Occipital lobe (tissue), 2 donors: ENCODE data around the gene RNF180. TPM values are rescaled to one million over a fixed set of nuclear protein-coding genes. Genes with fewer than 3 reads are reported as not detected.
"Not testable (repeated sequence)": the region's sequence is repeated elsewhere in the genome, so short reads cannot be mapped to it uniquely, and the experiment has no call there.

Source experiments
- DNase-seq: peaks from one replicate; lab custom pipeline; 2025; lab: John Stamatoyannopoulos, UW
- total RNA-seq: library from RNA; depleted of rRNA; stranded (reverse); fragments of >200 nt; gene quantifications from one replicate; pipeline ENCODE4 v1.2.3, GENCODE V29; 2014

The RNF180 gene
- total RNA-seq, 1 donor from 2014 or later = 102 TPM

DNA sequence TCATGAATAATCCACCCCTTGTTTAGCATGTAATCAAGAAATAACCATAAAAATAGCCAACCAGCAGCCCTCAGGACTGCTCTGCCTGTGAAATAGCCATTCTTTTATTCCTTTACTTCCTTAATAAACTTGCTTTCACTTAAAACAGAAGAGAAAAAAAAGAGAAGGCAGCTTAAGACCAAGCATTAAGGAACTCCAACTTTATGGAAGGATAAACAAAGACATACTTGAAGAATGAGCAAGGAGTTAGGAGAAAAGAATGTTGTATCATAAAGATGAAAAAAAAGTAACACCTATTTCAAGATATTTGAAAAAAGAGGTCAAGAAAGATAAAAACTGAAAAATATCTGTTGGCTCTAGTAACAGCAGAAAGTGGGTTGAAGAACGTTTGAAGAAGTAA lies 107.6 kb downstream of the RNF180 start:
- DNase-seq = no peak

DNA sequence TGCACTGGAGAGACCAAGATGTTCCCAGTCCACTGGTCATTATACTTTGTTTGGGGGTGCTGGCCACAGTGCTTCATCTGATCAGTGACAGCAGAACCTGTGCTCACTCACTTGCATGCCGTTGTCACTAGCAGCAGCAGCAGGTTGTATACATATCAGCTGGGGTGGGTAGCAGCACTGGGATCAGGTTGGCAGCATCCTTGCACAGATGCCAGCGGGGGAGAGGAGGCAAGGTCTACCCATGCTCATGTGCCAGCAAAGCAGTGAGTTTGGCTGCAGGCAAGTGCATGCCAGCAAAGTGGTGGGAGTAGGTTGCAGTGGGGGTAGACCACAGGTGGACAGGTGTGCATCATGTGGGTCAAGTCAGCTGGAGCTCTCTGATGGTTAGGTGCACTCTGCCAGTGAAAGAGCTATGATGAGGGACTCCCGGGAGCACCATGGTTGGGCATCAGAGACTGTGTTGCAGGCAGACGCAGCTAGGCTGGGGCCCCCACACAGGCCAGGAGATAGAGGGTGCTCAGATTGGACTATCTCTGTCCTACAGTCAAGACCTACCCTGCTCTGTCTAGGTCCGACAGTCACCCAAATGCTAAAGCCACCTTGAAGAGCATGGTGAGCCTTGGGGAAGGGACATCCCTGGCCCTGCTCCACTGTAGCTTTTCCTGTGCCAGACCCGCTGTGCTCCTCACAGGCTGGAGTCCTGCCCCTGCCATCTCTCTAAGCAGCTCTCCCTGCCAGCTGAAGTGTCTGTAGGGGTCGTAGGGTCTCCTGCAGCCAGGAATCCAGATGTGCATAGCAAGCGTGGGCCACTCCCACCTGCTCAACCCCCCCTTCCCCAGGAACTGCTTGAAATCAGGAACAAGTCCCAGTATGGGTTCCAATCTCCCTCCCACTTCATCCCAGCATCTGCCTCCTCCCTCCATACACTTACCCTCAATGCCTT lies 119.8 kb downstream of the RNF180 start:
- DNase-seq = no peak

- no peak for DNase-seq
These were observed 120.7 kb downstream of the RNF180 start for GRCh38 chr5:64286381-64286780.

GRCh38 chr5:64288496-64288895 lies 122.9 kb downstream of the RNF180 start:
- DNase-seq = not testable (repeated sequence)

GRCh38 chr5:64292611-64293215 lies 127.1 kb downstream of the RNF180 start:
- no peak for DNase-seq

DNA sequence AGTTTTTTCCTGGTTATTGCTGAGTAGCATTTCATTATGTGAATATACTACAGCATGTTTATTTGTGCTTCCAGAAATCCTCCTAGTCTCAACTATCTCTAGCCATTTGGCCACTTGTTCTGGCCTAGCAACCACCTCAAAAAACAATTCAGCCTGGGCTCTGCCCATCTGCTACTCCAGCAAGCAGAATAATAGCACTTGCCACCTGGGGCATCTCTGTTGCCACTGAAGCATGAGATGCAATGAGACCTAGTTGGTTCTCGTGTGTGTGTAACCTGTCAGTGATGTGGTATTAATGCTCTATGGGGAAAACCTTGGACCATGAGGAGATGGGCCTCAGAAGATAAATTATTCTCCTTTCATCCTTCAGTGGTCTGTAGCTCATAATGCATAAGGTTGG lies 129.5 kb downstream of the RNF180 start:
- DNase-seq = no peak

DNA sequence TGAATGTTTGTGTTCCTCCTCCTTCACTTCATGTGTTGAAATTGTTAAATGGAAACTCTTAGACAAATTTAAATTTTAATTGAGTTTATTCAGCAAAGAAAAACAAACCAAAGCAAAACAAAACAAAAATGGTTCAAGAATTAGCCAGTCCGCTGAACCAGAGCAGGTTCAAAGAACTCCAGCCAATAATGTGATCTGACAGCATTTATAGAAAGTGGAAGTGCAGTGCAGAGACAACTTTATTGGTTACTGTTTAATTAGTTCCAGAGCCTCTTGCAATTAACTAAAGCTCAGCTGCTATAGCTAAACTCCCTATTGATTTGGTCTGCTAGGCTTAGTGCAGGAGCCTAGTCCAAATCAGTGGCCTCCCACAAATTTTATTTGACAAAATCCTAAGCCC lies 132.9 kb downstream of the RNF180 start:
- no peak for DNase-seq

- no peak for DNase-seq
These were observed 134.2 kb downstream of the RNF180 start for GRCh38 chr5:64299805-64300204.

- DNase-seq = no peak
These were observed 135.9 kb downstream of the RNF180 start for GRCh38 chr5:64301566-64301965.

- DNase-seq = no peak
These were observed 142.5 kb downstream of the RNF180 start for GRCh38 chr5:64308135-64308534.

GRCh38 chr5:64312491-64312890 lies 146.8 kb downstream of the RNF180 start:
- no peak for DNase-seq

DNA sequence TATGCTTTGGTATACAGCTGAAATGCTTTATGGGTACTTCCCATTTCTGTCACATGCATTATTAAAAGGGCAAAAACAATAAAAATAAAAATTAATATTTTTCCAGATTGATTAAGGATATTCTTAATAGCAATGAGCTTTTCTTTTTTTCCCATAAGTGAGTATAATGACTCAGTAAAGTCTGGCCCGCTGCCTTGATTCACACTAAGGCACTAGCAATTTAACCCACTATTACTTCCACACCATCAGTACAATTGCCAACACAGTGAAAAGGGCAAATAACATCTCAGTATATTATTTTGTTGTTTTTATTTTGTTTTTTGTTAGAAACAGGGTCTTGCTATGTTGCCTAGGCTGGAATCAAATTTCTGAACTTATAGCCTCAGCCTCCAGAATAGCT lies 150.1 kb downstream of the RNF180 start:
- DNase-seq = no peak

DNA sequence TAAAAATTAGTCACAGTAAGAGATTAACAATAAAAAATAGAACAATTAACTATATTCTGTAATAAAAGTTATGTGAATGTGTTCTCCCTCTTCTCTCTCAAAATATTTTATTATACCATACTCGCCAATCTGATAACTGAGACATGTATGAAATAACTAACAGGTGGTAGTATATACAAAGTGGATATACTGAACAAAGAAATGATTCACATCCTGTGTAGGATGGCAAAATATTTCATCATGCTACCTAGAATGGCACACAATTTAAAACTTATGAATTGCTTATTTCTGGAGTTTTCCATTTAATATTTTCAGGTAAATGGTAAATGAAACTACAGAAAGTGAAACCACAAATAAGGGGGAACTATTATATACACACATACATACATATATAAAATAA lies 152.5 kb downstream of the RNF180 start:
- DNase-seq = no peak

DNA sequence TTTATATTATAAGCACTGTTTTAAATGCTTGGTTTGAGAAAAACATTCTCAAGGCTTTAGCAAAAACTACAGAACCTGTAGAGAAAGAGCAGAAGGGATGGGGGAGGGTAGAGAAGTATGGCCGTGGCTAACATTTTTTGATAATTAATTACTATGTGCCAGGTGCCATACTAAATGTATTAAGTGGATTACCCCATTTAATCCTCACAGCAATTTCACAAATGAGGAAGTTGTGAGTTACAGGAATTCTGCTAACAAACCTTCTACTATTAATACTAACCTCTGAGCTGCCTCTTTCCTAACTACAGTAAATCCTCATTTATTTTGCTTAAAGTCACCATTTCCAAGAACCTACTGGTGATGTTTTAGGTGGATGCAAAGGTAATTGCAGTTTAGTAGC lies 157.9 kb downstream of the RNF180 start:
- no peak for DNase-seq

GRCh38 chr5:64330728-64331231 lies 165.1 kb downstream of the RNF180 start:
- no peak for DNase-seq

DNA sequence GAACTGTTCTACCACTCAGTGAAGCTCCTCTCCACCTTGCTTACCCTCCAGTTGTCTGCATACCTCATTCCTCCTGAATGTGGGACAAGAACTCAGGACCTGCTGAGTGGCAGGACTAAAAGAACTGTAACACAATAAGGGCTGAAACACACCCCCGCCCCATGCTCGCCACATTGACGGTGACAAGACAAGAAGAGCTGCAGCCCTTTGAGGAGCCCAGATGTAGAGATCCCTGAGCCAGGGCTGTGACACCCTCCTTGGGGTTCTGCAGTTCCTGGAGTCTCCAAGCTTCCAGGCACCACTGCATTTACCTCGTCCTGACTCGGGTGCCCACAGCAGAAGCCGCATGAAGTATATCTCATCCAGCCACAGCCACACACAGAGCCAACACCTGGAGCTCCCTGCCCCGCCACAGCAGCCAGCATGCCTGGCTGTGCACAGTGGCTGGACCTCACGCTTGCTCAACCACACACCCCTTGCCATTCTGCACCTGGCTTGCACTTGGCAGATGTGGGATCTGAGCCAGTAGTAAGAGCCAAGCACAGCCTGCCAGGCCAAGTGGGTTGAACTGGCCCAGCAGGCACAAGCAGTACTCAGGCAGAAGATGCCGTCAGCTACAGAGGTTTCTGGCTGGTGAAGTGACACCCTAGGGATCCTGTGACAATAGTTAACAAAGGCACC lies 166.1 kb downstream of the RNF180 start:
- no peak for DNase-seq

- DNase-seq = no peak
These were observed 168.2 kb downstream of the RNF180 start for GRCh38 chr5:64333886-64334285.

GRCh38 chr5:64339769-64340168 lies 174.1 kb downstream of the RNF180 start:
- DNase-seq = no peak

GRCh38 chr5:64340293-64340692 lies 174.7 kb downstream of the RNF180 start:
- no peak for DNase-seq

DNA sequence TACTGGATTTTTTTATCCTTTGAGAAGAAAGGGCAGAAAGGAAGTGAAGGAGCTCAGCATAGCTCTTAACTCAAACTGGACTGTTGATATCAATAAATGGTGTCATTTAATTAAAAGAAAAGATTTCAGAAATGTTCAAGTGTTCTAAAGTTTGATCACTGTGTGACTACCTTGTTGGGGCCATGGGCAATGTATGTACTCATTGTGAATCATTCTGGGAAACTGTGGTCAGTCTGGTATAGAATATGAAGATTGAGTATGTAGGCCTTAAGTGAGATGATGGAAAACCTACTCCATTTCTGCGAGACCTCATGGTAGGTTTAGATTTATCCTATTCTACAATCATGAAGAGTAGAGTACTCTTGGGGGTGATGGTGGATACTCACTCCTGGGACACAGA lies 175.7 kb downstream of the RNF180 start:
- no peak for DNase-seq

DNA sequence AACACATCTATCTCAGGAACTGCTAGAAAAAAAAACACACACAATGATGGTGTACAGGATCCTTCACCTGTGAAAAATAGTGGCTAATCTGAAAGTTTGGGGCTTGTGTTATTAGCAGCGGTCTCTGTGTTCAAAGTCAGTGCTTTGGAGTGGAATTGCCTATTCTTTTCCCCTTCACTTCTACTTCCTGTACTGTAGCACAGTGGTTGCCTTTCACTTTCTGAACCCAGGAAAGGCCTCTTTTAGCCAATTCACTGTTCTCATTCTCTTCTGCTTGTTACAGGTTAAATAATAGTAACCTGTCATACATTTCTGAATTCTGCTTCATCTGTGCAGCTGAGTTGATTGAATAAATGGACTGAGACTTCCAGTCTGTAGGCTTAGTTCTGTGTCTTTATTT lies 178.9 kb downstream of the RNF180 start:
- no peak for DNase-seq

- no peak for DNase-seq
These were observed 181.7 kb downstream of the RNF180 start for GRCh38 chr5:64347309-64347708.
